Smooth muscle cell (in vitro differentiated cells): ENCODE measurements around the gene BACE1. TPM values are rescaled to one million over a fixed set of nuclear protein-coding genes. Genes with fewer than 3 reads are reported as not detected.
A peak's percentile ranks its signal among the peaks of the same experiment; 100 is the strongest.

ENCODE experiments used
- DNase-seq: peaks from one replicate; lab custom pipeline; 2025; ENCODE audit not compliant: unreplicated experiment; lab: John Stamatoyannopoulos, UW
- H2AFZ ChIP-seq: fragments of 200-600 bp; sonication (generic); 2 replicates; pipeline ENCODE4 v1.6.0; 2016; ENCODE audit warnings: antibody characterized with exemption, low read depth, mild to moderate bottlenecking
- H3F3A ChIP-seq: fragments of 200-600 bp; sonication (generic); 2 replicates; pipeline ENCODE4 v1.6.0; 2017; ENCODE audit warnings: antibody characterized with exemption, low read depth
- H3K27ac ChIP-seq: fragments of 200-600 bp; sonication (generic); 2 replicates; pipeline ENCODE4 v1.5.1; 2016; ENCODE audit warnings: low read depth, mild to moderate bottlenecking
- H3K27me3 ChIP-seq: fragments of 200-600 bp; sonication (generic); 2 replicates; pipeline ENCODE4 v1.6.1; 2016; ENCODE audit warnings: low read depth, mild to moderate bottlenecking
- H3K36me3 ChIP-seq: fragments of 200-600 bp; sonication (generic); 2 replicates; pipeline ENCODE4 v1.5.1; 2016; ENCODE audit warnings: low read depth
- H3K4me1 ChIP-seq: fragments of 200-600 bp; sonication (generic); 2 replicates; pipeline ENCODE4 v1.5.1; 2016; ENCODE audit warnings: low read depth
- H3K4me2 ChIP-seq: fragments of 200-600 bp; sonication (generic); 2 replicates; pipeline ENCODE4 v1.6.0; 2016; ENCODE audit warnings: mild to moderate bottlenecking
- H3K4me3 ChIP-seq: fragments of 200-600 bp; sonication (generic); 2 replicates; pipeline ENCODE4 v1.5.1; 2016; ENCODE audit warnings: mild to moderate bottlenecking
- H3K79me2 ChIP-seq: fragments of 200-600 bp; sonication (generic); 2 replicates; pipeline ENCODE4 v1.6.0; 2016; ENCODE audit warnings: low read depth, mild to moderate bottlenecking
- H3K9ac ChIP-seq: fragments of 200-600 bp; sonication (generic); 2 replicates; pipeline ENCODE4 v1.6.0; 2016; ENCODE audit warnings: low read depth
- H3K9me3 ChIP-seq: fragments of 200-600 bp; sonication (generic); replicated peaks from 2 replicates; pipeline ENCODE4 v1.5.1; 2016; ENCODE audit warnings: low read depth
- H4K20me1 ChIP-seq: fragments of 200-600 bp; sonication (generic); 2 replicates; pipeline ENCODE4 v1.6.0; 2016; ENCODE audit warnings: low read depth
- CTCF ChIP-seq: fragments of 200-600 bp; sonication (generic); IDR thresholded peaks from 2 replicates; pipeline ENCODE4 v1.5.1; 2017; ENCODE audit warnings: borderline replicate concordance, mild to moderate bottlenecking, antibody characterized with exemption; ENCODE audit not compliant: insufficient read depth, poor library complexity, severe bottlenecking
- WGBS: methylation state at CpG from one replicate; pipeline ENCODE4 v1.1.7; 2016; ENCODE audit warnings: low lambda C conversion rate; 5-methylcytosine and 5-hydroxymethylcytosine counted together
- polyA plus RNA-seq: library from polyadenylated mRNA; unstranded; fragments of >200 nt; fragmentation: Nextera tagmentation; extraction: Ambion mirVana; gene quantifications from 2 replicates; pipeline ENCODE4 v1.2.1, GENCODE V29; 2016
- total RNA-seq: library from RNA; depleted of rRNA; stranded (reverse); fragments of >200 nt; gene quantifications from 2 replicates; pipeline ENCODE4 v1.2.3, GENCODE V29; 2014

Gene BACE1
- total and polyA plus RNA-seq, 2 experiments from 2014 or later, result 17.5 to 32.4 TPM

GRCh38 chr11:117315285-117316196 is 515 bp downstream of the BACE1 start:
- no peak for TF ChIP-seq CTCF
- Histone ChIP-seq H3K9ac (peak overlapping the region; percentile 78), H3K4me1 (peaks cover 7% of the 10 kb centered on the region), H3K4me3 (peak overlapping the region; percentile 83), H3F3A (no peaks in the 10 kb centered on the region), H3K4me2 (peak overlapping the region; percentile 99), H4K20me1 (no peaks in the 10 kb centered on the region), H3K27me3 (no peaks in the 10 kb centered on the region), H3K9me3 (no peaks in the 10 kb centered on the region), H3K79me2 (no peaks in the 10 kb centered on the region), H3K36me3 (no peaks in the 10 kb centered on the region), H2AFZ (peak overlapping the region; percentile 100), H3K27ac (no peak overlapping the region)
- WGBS, result 7% methylated on average over 42 of the region's 62 CpGs
- no peak for DNase-seq

GRCh38 chr11:117314840-117315239 is 1.2 kb downstream of the BACE1 start:
- Histone ChIP-seq H4K20me1 (no peaks in the 10 kb centered on the region), H3K4me1 (peaks cover 7% of the 10 kb centered on the region), H3F3A (no peaks in the 10 kb centered on the region), H3K79me2 (no peaks in the 10 kb centered on the region), H3K36me3 (no peaks in the 10 kb centered on the region), H3K4me3 (peak overlapping the region; percentile 83), H2AFZ (no peak overlapping the region), H3K4me2 (peak overlapping the region; percentile 99), H3K27ac (no peak overlapping the region), H3K27me3 (no peaks in the 10 kb centered on the region), H3K9ac (no peak overlapping the region), H3K9me3 (no peaks in the 10 kb centered on the region)
- DNase-seq, result no peak
- WGBS, result 36% methylated on average over 9 of the region's 10 CpGs
- TF ChIP-seq CTCF, result no peak

- Histone ChIP-seq H3K27ac (no peak overlapping the region), H3F3A (no peaks in the 10 kb centered on the region), H3K36me3 (no peaks in the 10 kb centered on the region), H3K79me2 (no peaks in the 10 kb centered on the region), H3K4me1 (peaks cover 7% of the 10 kb centered on the region), H3K27me3 (no peaks in the 10 kb centered on the region), H3K4me3 (no peak overlapping the region), H4K20me1 (no peaks in the 10 kb centered on the region), H3K9me3 (no peaks in the 10 kb centered on the region), H2AFZ (no peak overlapping the region), H3K9ac (no peak overlapping the region), H3K4me2 (peak overlapping the region; percentile 99)
- WGBS, result 88% methylated on average over 14 of the region's 14 CpGs
- TF ChIP-seq CTCF, result no peak
- DNase-seq, result no peak
Observed at GRCh38 chr11:117313828-117314768, 2.0 kb downstream of the BACE1 start.
